ENCODE data around the gene RNU2-63P. TPM values are rescaled to one million over a fixed set of nuclear protein-coding genes. Genes with fewer than 3 reads are reported as not detected.
"Not testable (repeated sequence)": the region's sequence is repeated elsewhere in the genome, so short reads cannot be mapped to it uniquely, and the experiment has no call there.

The RNU2-63P gene
- total RNA-seq, 1 donor from 2014 or later, result not detected

GRCh38 chr2:87987473-87987872, 28.9 kb downstream of the RNU2-63P start:
- not testable (repeated sequence) for DNase-seq (ENCODE audit: low read depth)

GRCh38 chr2:87985902-87986301, 30.4 kb downstream of the RNU2-63P start:
- not testable (repeated sequence) for DNase-seq (ENCODE audit: low read depth)

- DNase-seq (ENCODE audit: low read depth), result not testable (repeated sequence)
These were observed 35.2 kb downstream of the RNU2-63P start for GRCh38 chr2:87981182-87981581.

- DNase-seq (ENCODE audit: low read depth), result not testable (repeated sequence)
These were observed 44.0 kb downstream of the RNU2-63P start for GRCh38 chr2:87972385-87972784.

Other genes with a start within 250 kb of the RNU2-63P start
- gene RGPD2, start 190.8 kb downstream of the RNU2-63P start, total RNA-seq, result 0.10 and 5.3 TPM in 2 replicates
- 46.3 and 55.8 TPM in 2 replicates for gene KRCC1, start 39.2 kb upstream of the RNU2-63P start, total RNA-seq
- 227 and 243 TPM in 2 replicates for gene SMYD1, start 51.3 kb upstream of the RNU2-63P start, total RNA-seq
- gene FABP1, start 111.5 kb upstream of the RNU2-63P start, total RNA-seq, result not detected in 2 replicates
- 6.9 and 7.7 TPM in 2 replicates for gene THNSL2, start 153.8 kb upstream of the RNU2-63P start, total RNA-seq